ENCODE results near the gene RAB2B.
"Not testable (repeated sequence)": the region's sequence is repeated elsewhere in the genome, so short reads cannot be mapped to it uniquely, and the experiment has no call there.

RAB2B gene

GRCh38 chr14:21486640-21487087 is 9.9 kb upstream of the RAB2B start:
- DNase-seq = no peak

- DNase-seq = no peak
These were observed 235 bp downstream of the RAB2B start for GRCh38 chr14:21476523-21476924.

GRCh38 chr14:21475767-21476522 is 814 bp downstream of the RAB2B start:
- no peak for DNase-seq

GRCh38 chr14:21467616-21468015 is 9.1 kb downstream of the RAB2B start:
- no peak for DNase-seq

- peak; percentile 100 for DNase-seq
These were observed 20.7 kb downstream of the RAB2B start, which contains the start of gene CHD8 for GRCh38 chr14:21455912-21456667. CHD8 (minus strand) TSS chr14:21456123; CDS start chr14:21431643, 24,480 bp downstream.

- no peak for DNase-seq
These were observed 21.2 kb downstream of the RAB2B start for GRCh38 chr14:21455592-21455911.

- peak; percentile 67 for DNase-seq
These were observed 21.8 kb downstream of the RAB2B start for GRCh38 chr14:21454843-21455544.

- no peak for DNase-seq
These were observed 26.9 kb downstream of the RAB2B start for GRCh38 chr14:21449899-21450216.

- DNase-seq = not testable (repeated sequence)
These were observed 34.1 kb downstream of the RAB2B start for GRCh38 chr14:21442657-21443056.

GRCh38 chr14:21440859-21441258 is 35.9 kb downstream of the RAB2B start:
- no peak for DNase-seq

GRCh38 chr14:21437063-21437901 is 39.5 kb downstream of the RAB2B start:
- peak; percentile 100 for DNase-seq

GRCh38 chr14:21436567-21437062 is 40.1 kb downstream of the RAB2B start:
- DNase-seq = peak; percentile 61

- no peak for DNase-seq
These were observed 45.6 kb downstream of the RAB2B start for GRCh38 chr14:21431126-21431525.

GRCh38 chr14:21428930-21429329 is 47.8 kb downstream of the RAB2B start:
- DNase-seq = peak; percentile 100

GRCh38 chr14:21426692-21427091 is 50.1 kb downstream of the RAB2B start:
- DNase-seq = no peak

- no peak for DNase-seq
These were observed 57.2 kb downstream of the RAB2B start for GRCh38 chr14:21419528-21419927.

- no peak for DNase-seq
These were observed 61.4 kb downstream of the RAB2B start for GRCh38 chr14:21415329-21415728.

- DNase-seq = no peak
These were observed 62.6 kb downstream of the RAB2B start for GRCh38 chr14:21414137-21414631.
